Measurements from ENCODE around the gene DPF3.

DNA sequence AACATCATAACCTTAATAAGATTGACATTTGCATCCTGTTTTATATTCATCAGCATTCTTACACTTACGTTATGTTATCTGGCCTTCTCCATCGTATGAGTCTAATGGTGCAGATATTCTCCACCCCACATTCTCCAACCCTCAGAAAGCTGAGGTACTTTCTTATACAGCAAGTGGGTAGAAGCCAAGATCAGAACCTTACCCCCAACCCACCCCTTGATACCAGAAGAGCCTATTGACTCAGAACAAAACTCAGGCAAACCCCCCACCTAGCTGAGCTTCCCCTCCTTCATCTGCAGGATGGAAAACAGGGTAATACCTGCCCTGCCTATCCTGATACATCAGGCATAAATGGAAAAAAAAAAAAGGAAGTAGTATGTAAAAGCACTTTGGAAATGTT lies 77.6 kb downstream of the DPF3 start:
- TF ChIP-seq FOXM1 (IDR thresholded peaks at IDR 0.05; ENCODE audit: borderline replicate concordance, low read depth) (no peak), EP300 (IDR thresholded peaks at IDR 0.05; ENCODE audit: borderline replicate concordance) (no peak), RAD21 (IDR thresholded peaks at IDR 0.05; ENCODE audit: low read depth) (no peak), TEAD4 (IDR thresholded peaks at IDR 0.05) (no peak)
